Ovary (tissue), 3 donors: ENCODE measurements around the gene BIRC3.

Experiments used
- EP300 ChIP-seq: sonication (generic); formaldehyde crosslinking; IDR thresholded peaks from one replicate; pipeline ENCODE4 v1.6.1; 2017; ENCODE audit warnings: antibody characterized with exemption
- POLR2A ChIP-seq: fragments of 450-650 bp; IDR thresholded peaks from one replicate; pipeline ENCODE4 v1.6.1; 2017; ENCODE audit warnings: antibody characterized with exemption, mild to moderate bottlenecking, moderate library complexity
- TF ChIP-seq, protein P1 (sequence below), 3 donors: fragments of 450-650 bp in 2 of 3; fragments of 200-600 bp in 1 of 3; IDR thresholded peaks; one replicate each; pipeline versions ENCODE4 v1.5.1 to v1.8.0; 2016 to 2022; ENCODE audit warnings: antibody characterized with exemption in 3 of 3, mild to moderate bottlenecking in 1 of 3
- donor health status: DM: no; HTN: no; CAD: no.

GRCh38 chr11:102377891-102378290, 60.6 kb downstream of the BIRC3 start:
- TF ChIP-seq POLR2A, result no peak
- TF ChIP-seq, protein P1, sequence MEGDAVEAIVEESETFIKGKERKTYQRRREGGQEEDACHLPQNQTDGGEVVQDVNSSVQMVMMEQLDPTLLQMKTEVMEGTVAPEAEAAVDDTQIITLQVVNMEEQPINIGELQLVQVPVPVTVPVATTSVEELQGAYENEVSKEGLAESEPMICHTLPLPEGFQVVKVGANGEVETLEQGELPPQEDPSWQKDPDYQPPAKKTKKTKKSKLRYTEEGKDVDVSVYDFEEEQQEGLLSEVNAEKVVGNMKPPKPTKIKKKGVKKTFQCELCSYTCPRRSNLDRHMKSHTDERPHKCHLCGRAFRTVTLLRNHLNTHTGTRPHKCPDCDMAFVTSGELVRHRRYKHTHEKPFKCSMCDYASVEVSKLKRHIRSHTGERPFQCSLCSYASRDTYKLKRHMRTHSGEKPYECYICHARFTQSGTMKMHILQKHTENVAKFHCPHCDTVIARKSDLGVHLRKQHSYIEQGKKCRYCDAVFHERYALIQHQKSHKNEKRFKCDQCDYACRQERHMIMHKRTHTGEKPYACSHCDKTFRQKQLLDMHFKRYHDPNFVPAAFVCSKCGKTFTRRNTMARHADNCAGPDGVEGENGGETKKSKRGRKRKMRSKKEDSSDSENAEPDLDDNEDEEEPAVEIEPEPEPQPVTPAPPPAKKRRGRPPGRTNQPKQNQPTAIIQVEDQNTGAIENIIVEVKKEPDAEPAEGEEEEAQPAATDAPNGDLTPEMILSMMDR (IDR thresholded peaks at IDR 0.05), result no peak
- TF ChIP-seq EP300, result no peak
